Measurements from ENCODE around the gene NSD1. TPM values are rescaled to one million over a fixed set of nuclear protein-coding genes. Genes with fewer than 3 reads are reported as not detected.

The NSD1 gene
- polyA plus RNA-seq, 1 donor (not counting 4 experiments of a cell fraction or from before 2014, with no cell fraction given) = 13.6 TPM

- H3K27me3 ChIP-seq (ENCODE audit: control insufficient read depth, extremely low read depth, insufficient read depth, low read length) = no peaks in the 10 kb centered on the region
- peaks cover 18% of the 10 kb centered on the region for H3K4me1 ChIP-seq (ENCODE audit: control insufficient read depth, extremely low read depth, insufficient read depth, low read length)
- FAIRE-seq (no peak), DNase-seq (ENCODE audit: low read depth, low spot score) (no peak)
- no peaks in the 10 kb centered on the region for H3K79me2 ChIP-seq (ENCODE audit: control insufficient read depth, insufficient read depth, low read length)
- no peaks in the 10 kb centered on the region for H3K9me3 ChIP-seq (ENCODE audit: control insufficient read depth, low read depth, low read length)
- H3K36me3 ChIP-seq (ENCODE audit: control insufficient read depth in 2 of 2, extremely low read depth in 1 of 2, insufficient read depth in 2 of 2, low read length in 2 of 2) = no peaks in the 10 kb centered on the region
- dilution Hi-C loops (cut with MboI; ENCODE audit: extremely low pct_ligation_motif_present, low sequenced_read_pairs) = no loop called here
- no peak overlapping the region for H2AFZ ChIP-seq (ENCODE audit: control insufficient read depth, low read length)
- H3K27ac ChIP-seq (ENCODE audit: control insufficient read depth, insufficient read depth, low read length) = no peak overlapping the region
- H4K20me1 ChIP-seq (ENCODE audit: control insufficient read depth, extremely low read depth, insufficient read depth, low read length) = no peaks in the 10 kb centered on the region
- no peak overlapping the region for H3K9ac ChIP-seq (ENCODE audit: control insufficient read depth, extremely low read depth, insufficient read depth, low read length)
- H3K4me3 ChIP-seq (ENCODE audit: control insufficient read depth in 2 of 3, extremely low read depth in 1 of 3, insufficient read depth in 2 of 3, low read depth in 1 of 3, low read length in 3 of 3) = no peak overlapping the region
- peaks cover 3% of the 10 kb centered on the region for H3K9me1 ChIP-seq (ENCODE audit: control insufficient read depth, extremely low read depth, insufficient read depth, low read length)
- TF ChIP-seq EZH2 (IDR thresholded peaks at IDR 0.05; ENCODE audit: low read length) = no peak
- TF ChIP-seq, protein P1, sequence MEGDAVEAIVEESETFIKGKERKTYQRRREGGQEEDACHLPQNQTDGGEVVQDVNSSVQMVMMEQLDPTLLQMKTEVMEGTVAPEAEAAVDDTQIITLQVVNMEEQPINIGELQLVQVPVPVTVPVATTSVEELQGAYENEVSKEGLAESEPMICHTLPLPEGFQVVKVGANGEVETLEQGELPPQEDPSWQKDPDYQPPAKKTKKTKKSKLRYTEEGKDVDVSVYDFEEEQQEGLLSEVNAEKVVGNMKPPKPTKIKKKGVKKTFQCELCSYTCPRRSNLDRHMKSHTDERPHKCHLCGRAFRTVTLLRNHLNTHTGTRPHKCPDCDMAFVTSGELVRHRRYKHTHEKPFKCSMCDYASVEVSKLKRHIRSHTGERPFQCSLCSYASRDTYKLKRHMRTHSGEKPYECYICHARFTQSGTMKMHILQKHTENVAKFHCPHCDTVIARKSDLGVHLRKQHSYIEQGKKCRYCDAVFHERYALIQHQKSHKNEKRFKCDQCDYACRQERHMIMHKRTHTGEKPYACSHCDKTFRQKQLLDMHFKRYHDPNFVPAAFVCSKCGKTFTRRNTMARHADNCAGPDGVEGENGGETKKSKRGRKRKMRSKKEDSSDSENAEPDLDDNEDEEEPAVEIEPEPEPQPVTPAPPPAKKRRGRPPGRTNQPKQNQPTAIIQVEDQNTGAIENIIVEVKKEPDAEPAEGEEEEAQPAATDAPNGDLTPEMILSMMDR (optimal IDR thresholded peaks at IDR 0.05 in 1 of 3, IDR thresholded peaks at IDR 0.05 in 1 of 3, conservative IDR thresholded peaks at IDR 0.05 in 1 of 3; ENCODE audit: extremely low read depth in 1 of 3, insufficient read depth in 2 of 3, low read length in 3 of 3) = no peak
- H3K4me2 ChIP-seq (ENCODE audit: control insufficient read depth, extremely low read depth, insufficient read depth, low read depth, low read length) = no peak overlapping the region
Measured at GRCh38 chr5:177314376-177315342, 181.1 kb downstream of the NSD1 start.

GRCh38 chr5:177315411-177315810, 181.8 kb downstream of the NSD1 start:
- dilution Hi-C loops (cut with MboI; ENCODE audit: extremely low pct_ligation_motif_present, low sequenced_read_pairs) = no loop called here
- H3K36me3 ChIP-seq (ENCODE audit: control insufficient read depth in 2 of 2, extremely low read depth in 1 of 2, insufficient read depth in 2 of 2, low read length in 2 of 2) = no peaks in the 10 kb centered on the region
- no peak overlapping the region for H3K27ac ChIP-seq (ENCODE audit: control insufficient read depth, insufficient read depth, low read length)
- TF ChIP-seq EZH2 (IDR thresholded peaks at IDR 0.05; ENCODE audit: low read length) = no peak
- TF ChIP-seq, protein P1 (optimal IDR thresholded peaks at IDR 0.05 in 1 of 3, IDR thresholded peaks at IDR 0.05 in 1 of 3, conservative IDR thresholded peaks at IDR 0.05 in 1 of 3; ENCODE audit: extremely low read depth in 1 of 3, insufficient read depth in 2 of 3, low read length in 3 of 3) = no peak
- no peak overlapping the region for H2AFZ ChIP-seq (ENCODE audit: control insufficient read depth, low read length)
- DNase-seq (ENCODE audit: low read depth, low spot score) = no peak
- H3K4me2 ChIP-seq (ENCODE audit: control insufficient read depth, extremely low read depth, insufficient read depth, low read depth, low read length) = no peak overlapping the region
- no peaks in the 10 kb centered on the region for H4K20me1 ChIP-seq (ENCODE audit: control insufficient read depth, extremely low read depth, insufficient read depth, low read length)
- peaks cover 18% of the 10 kb centered on the region for H3K4me1 ChIP-seq (ENCODE audit: control insufficient read depth, extremely low read depth, insufficient read depth, low read length)
- no peak for FAIRE-seq
- H3K79me2 ChIP-seq (ENCODE audit: control insufficient read depth, insufficient read depth, low read length) = no peaks in the 10 kb centered on the region
- H3K9me1 ChIP-seq (ENCODE audit: control insufficient read depth, extremely low read depth, insufficient read depth, low read length) = peaks cover 3% of the 10 kb centered on the region
- no peaks in the 10 kb centered on the region for H3K9me3 ChIP-seq (ENCODE audit: control insufficient read depth, low read depth, low read length)
- H3K4me3 ChIP-seq (ENCODE audit: control insufficient read depth in 2 of 3, extremely low read depth in 1 of 3, insufficient read depth in 2 of 3, low read depth in 1 of 3, low read length in 3 of 3) = no peak overlapping the region
- H3K27me3 ChIP-seq (ENCODE audit: control insufficient read depth, extremely low read depth, insufficient read depth, low read length) = no peaks in the 10 kb centered on the region
- H3K9ac ChIP-seq (ENCODE audit: control insufficient read depth, extremely low read depth, insufficient read depth, low read length) = no peak overlapping the region

All from keratinocyte (primary cell).